DMS114 treated with DMSO at 0.1 percent for 48 hours (cell line): ENCODE results near the gene TRMT13.
A peak's percentile ranks its signal among the peaks of the same experiment; 100 is the strongest.

ENCODE experiments used
- DNase-seq: peaks from one replicate; lab custom pipeline; 2025; ENCODE audit not compliant: unreplicated experiment; lab: John Stamatoyannopoulos, UW

TRMT13 gene

GRCh38 chr1:100132566-100133477, at the start of gene TRMT13, which contains the start of gene SASS6:
TRMT13 (plus strand) TSS chr1:100133163; CDS start chr1:100133169, 6 bp downstream.
SASS6 (minus strand) TSS chr1:100132930; CDS start chr1:100132814, 116 bp downstream.
- peak; percentile 98 for DNase-seq

- no peak for DNase-seq
Observed at GRCh38 chr1:100087396-100087795, 45.6 kb upstream of the TRMT13 start.

GRCh38 chr1:100089082-100089481, 43.9 kb upstream of the TRMT13 start:
- DNase-seq, result no peak

- DNase-seq, result no peak
Observed at GRCh38 chr1:100090471-100090870, 42.5 kb upstream of the TRMT13 start.

GRCh38 chr1:100100202-100100601, 32.8 kb upstream of the TRMT13 start:
- no peak for DNase-seq

- DNase-seq, result no peak
Observed at GRCh38 chr1:100101564-100101963, 31.4 kb upstream of the TRMT13 start.

GRCh38 chr1:100107696-100108095, 25.3 kb upstream of the TRMT13 start:
- DNase-seq, result no peak

GRCh38 chr1:100109554-100110066, 23.4 kb upstream of the TRMT13 start:
- DNase-seq, result no peak

- no peak for DNase-seq
Observed at GRCh38 chr1:100115524-100115923, 17.4 kb upstream of the TRMT13 start.

- no peak for DNase-seq
Observed at GRCh38 chr1:100122177-100122576, 10.8 kb upstream of the TRMT13 start.

GRCh38 chr1:100127226-100127625, 5.7 kb upstream of the TRMT13 start:
- no peak for DNase-seq

GRCh38 chr1:100130552-100131077, 2.3 kb upstream of the TRMT13 start:
- DNase-seq, result no peak

GRCh38 chr1:100131623-100132022, 1.3 kb upstream of the TRMT13 start:
- no peak for DNase-seq

GRCh38 chr1:100134872-100135271, 1.9 kb downstream of the TRMT13 start:
- DNase-seq, result no peak

- DNase-seq, result no peak
Observed at GRCh38 chr1:100137602-100138001, 4.6 kb downstream of the TRMT13 start.

GRCh38 chr1:100141192-100141591, 8.2 kb downstream of the TRMT13 start:
- DNase-seq, result no peak

- no peak for DNase-seq
Observed at GRCh38 chr1:100142343-100142742, 9.4 kb downstream of the TRMT13 start.

GRCh38 chr1:100145116-100145515, 12.2 kb downstream of the TRMT13 start:
- no peak for DNase-seq

GRCh38 chr1:100146958-100147357, 14.0 kb downstream of the TRMT13 start:
- DNase-seq, result no peak

- DNase-seq, result no peak
Observed at GRCh38 chr1:100147875-100148274, 14.9 kb downstream of the TRMT13 start.

- no peak for DNase-seq
Observed at GRCh38 chr1:100151679-100152078, 18.7 kb downstream of the TRMT13 start.

- DNase-seq, result no peak
Observed at GRCh38 chr1:100152271-100152670, 19.3 kb downstream of the TRMT13 start.
